BJ (cell line): ENCODE measurements around the gene CCDC71. TPM values are rescaled to one million over a fixed set of nuclear protein-coding genes. Genes with fewer than 3 reads are reported as not detected.

Experiments
- CTCF ChIA-PET: fragments of 350-600 bp; formaldehyde crosslinking; extraction: SDS; loops from one replicate; lab custom pipeline; 2021; ENCODE audit warnings: antibody characterized with exemption, inconsistent platforms; lab: Yijun Ruan, JAX
- POLR2A ChIA-PET: fragments of 300-600 bp; sonication (Branson Sonifier 250); formaldehyde crosslinking; extraction: SDS; loops from one replicate; lab custom pipeline; 2021; ENCODE audit warnings: antibody characterized with exemption; lab: Charles Lee
- DNase-seq: peaks from one replicate; pipeline ENCODE4 v3.0.0-alpha.2; 2011; ENCODE audit warnings: low read depth
- H3K27me3 ChIP-seq: 2 replicates; pipeline ENCODE4 v1.6.0; 2011; ENCODE audit warnings: low read length; ENCODE audit not compliant: control insufficient read depth, insufficient read depth
- H3K36me3 ChIP-seq: 2 replicates; pipeline ENCODE4 v1.5.1; 2011; ENCODE audit warnings: low read length; ENCODE audit not compliant: control insufficient read depth, insufficient read depth
- H3K4me3 ChIP-seq: 2 replicates; pipeline ENCODE4 v1.5.1; 2011; ENCODE audit warnings: low read depth, mild to moderate bottlenecking, control low read depth, low read length
- CTCF ChIP-seq: IDR thresholded peaks from 2 replicates; pipeline ENCODE4 v1.5.1; 2011; ENCODE audit warnings: low read depth, mild to moderate bottlenecking, control low read depth, inconsistent platforms, low read length, moderate library complexity; ENCODE audit not compliant: insufficient read depth
- polyA plus RNA-seq: library from polyadenylated mRNA; depleted of rRNA; stranded (reverse); fragments of >200 nt; gene quantifications from 2 replicates; pipeline ENCODE4 v1.2.3, GENCODE V29; 2011

CCDC71 gene
- polyA plus RNA-seq, 1 experiment = 33.3 TPM

- ChIA-PET CTCF (interaction anchor here (0.6 to 2.5 kb wide), 31 partner anchors 10 to 640 kb away, joined by 3 to 25 read pairs (median 5); partner anchors contain the start of genes C3orf62, LAMB2, NICN1 and QRICH1), POLR2A (interaction anchor here (0.5 to 0.6 kb wide), 2 partner anchors 501 to 1429 kb away, joined by 3 to 4 read pairs; no protein-coding TSS in a partner anchor)
- TF ChIP-seq CTCF = peak; percentile 99
- Histone ChIP-seq H3K4me3 (peak within 1 kb of the TSS; percentile 80), H3K27me3 (no peaks in the 10 kb centered on the region), H3K36me3 (peaks cover 15% of the 10 kb centered on the region)
- DNase-seq = peak; percentile 44
Observed at GRCh38 chr3:49171119-49171774, 5.1 kb upstream of the CCDC71 start, which contains the start of gene KLHDC8B. Gene KLHDC8B (plus strand): TSS chr3:49171598. CDS start chr3:49172770, 1,172 bp downstream.

GRCh38 chr3:49170744-49171118 is 4.6 kb upstream of the CCDC71 start:
- POLR2A ChIA-PET = interaction anchor here (0.6 to 0.8 kb wide), 2 partner anchors 251 to 1429 kb away, joined by 4 read pairs; no protein-coding TSS in a partner anchor
- no peaks in the 10 kb centered on the region for H3K27me3 ChIP-seq

GRCh38 chr3:49166752-49167556 is 823 bp upstream of the CCDC71 start:
- peaks cover 17% of the 10 kb centered on the region for H3K36me3 ChIP-seq
- TF ChIP-seq CTCF = no peak
- CTCF ChIA-PET = no interaction called here
- no peak for DNase-seq
- POLR2A ChIA-PET = no interaction called here
- H3K27me3 ChIP-seq = no peaks in the 10 kb centered on the region
- H3K4me3 ChIP-seq = peak overlapping the region; percentile 96; the same call in 1 of the 2 replicates

More at GRCh38 chr3:49170744-49171118, 4.6 kb upstream of the CCDC71 start:
- CTCF ChIA-PET = interaction anchor here (0.6 to 2.5 kb wide), 31 partner anchors 9 to 641 kb away, joined by 3 to 25 read pairs (median 5); partner anchors contain the start of genes C3orf62, LAMB2, NICN1 and QRICH1
- H3K4me3 ChIP-seq = peak overlapping the region; percentile 80
- no peak for TF ChIP-seq CTCF
- DNase-seq = no peak
- H3K36me3 ChIP-seq = peaks cover 15% of the 10 kb centered on the region

GRCh38 chr3:49164983-49165720 is 979 bp downstream of the CCDC71 start:
- peak overlapping the region; percentile 96 for H3K4me3 ChIP-seq
- POLR2A ChIA-PET = no interaction called here
- CTCF ChIA-PET = no interaction called here
- TF ChIP-seq CTCF = no peak
- H3K27me3 ChIP-seq = no peaks in the 10 kb centered on the region
- peaks cover 17% of the 10 kb centered on the region for H3K36me3 ChIP-seq
- DNase-seq = no peak
